Nephron (organoid): ENCODE measurements around the gene ADAMTS16.

Experiments
- H3K27ac Mint-ChIP-seq, 3 experiments: 2 replicates each; pipeline ENCODE4 v1.8.0; 2020; ENCODE audit warnings: mixed read lengths in 3 of 3, mild to moderate bottlenecking in 2 of 3, moderate library complexity in 1 of 3
- H3K27me3 Mint-ChIP-seq: 2 replicates; pipeline ENCODE4 v1.8.0; 2021; ENCODE audit warnings: low read depth, mild to moderate bottlenecking, moderate library complexity, mixed read lengths
- H3K36me3 Mint-ChIP-seq: 2 replicates; pipeline ENCODE4 v1.8.0; 2020; ENCODE audit warnings: low read depth, mixed read lengths
- H3K4me1 Mint-ChIP-seq: 2 replicates; pipeline ENCODE4 v1.8.0; 2020; ENCODE audit warnings: mixed read lengths
- H3K4me3 Mint-ChIP-seq, 3 experiments: 2 replicates each; pipeline ENCODE4 v1.8.0; 2020; ENCODE audit warnings: mild to moderate bottlenecking in 3 of 3, mixed read lengths in 3 of 3, moderate library complexity in 2 of 3
- H3K9me3 Mint-ChIP-seq: 2 replicates; pipeline ENCODE4 v1.8.0; 2020; ENCODE audit warnings: mixed read lengths
- TF ChIP-seq, protein P1 (sequence below), 3 experiments: fragments of 200-600 bp; sonication (generic); IDR thresholded peaks; one replicate each; pipeline ENCODE4 v1.5.0; 2021; ENCODE audit warnings: antibody characterized with exemption in 3 of 3; ENCODE audit not compliant: unreplicated experiment in 3 of 3

The ADAMTS16 gene

DNA sequence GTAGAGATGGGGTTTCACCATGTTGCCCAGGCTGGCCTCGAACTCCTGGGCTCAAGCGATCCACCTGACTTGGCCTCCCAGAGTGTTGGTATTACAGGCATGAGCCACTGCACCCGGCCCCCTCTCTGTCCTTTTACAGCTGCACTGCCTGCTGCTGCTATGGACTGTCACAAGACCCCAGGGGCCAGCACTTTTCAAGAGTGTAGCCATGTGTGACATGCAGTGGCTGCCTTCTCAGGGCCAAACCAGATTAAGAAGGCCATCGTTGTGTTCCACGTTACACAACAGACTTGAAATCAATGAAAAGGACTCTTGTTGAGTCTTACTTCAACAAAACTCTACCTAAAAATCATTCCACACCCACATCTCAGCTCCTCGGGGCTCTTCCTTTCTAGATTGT, 203.4 kb downstream of the ADAMTS16 start:
- no peak overlapping the region for H3K4me3 Mint-ChIP-seq
- peaks cover 52% of the 10 kb centered on the region for H3K4me1 Mint-ChIP-seq
- peaks cover 19% of the 10 kb centered on the region for H3K27me3 Mint-ChIP-seq
- TF ChIP-seq, protein P1, sequence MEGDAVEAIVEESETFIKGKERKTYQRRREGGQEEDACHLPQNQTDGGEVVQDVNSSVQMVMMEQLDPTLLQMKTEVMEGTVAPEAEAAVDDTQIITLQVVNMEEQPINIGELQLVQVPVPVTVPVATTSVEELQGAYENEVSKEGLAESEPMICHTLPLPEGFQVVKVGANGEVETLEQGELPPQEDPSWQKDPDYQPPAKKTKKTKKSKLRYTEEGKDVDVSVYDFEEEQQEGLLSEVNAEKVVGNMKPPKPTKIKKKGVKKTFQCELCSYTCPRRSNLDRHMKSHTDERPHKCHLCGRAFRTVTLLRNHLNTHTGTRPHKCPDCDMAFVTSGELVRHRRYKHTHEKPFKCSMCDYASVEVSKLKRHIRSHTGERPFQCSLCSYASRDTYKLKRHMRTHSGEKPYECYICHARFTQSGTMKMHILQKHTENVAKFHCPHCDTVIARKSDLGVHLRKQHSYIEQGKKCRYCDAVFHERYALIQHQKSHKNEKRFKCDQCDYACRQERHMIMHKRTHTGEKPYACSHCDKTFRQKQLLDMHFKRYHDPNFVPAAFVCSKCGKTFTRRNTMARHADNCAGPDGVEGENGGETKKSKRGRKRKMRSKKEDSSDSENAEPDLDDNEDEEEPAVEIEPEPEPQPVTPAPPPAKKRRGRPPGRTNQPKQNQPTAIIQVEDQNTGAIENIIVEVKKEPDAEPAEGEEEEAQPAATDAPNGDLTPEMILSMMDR (IDR thresholded peaks at IDR 0.05; ENCODE audit: unreplicated experiment in 3 of 3) = no peak
- H3K36me3 Mint-ChIP-seq = no peaks in the 10 kb centered on the region
- peaks cover 5% of the 10 kb centered on the region for H3K9me3 Mint-ChIP-seq
- H3K27ac Mint-ChIP-seq = peak overlapping the region; percentile 79 to 93 (median 93)

GRCh38 chr5:5344051-5344571, 204.0 kb downstream of the ADAMTS16 start:
- H3K36me3 Mint-ChIP-seq = no peaks in the 10 kb centered on the region
- peaks cover 52% of the 10 kb centered on the region for H3K4me1 Mint-ChIP-seq
- peaks cover 3% of the 10 kb centered on the region for H3K9me3 Mint-ChIP-seq
- peaks cover 19% of the 10 kb centered on the region for H3K27me3 Mint-ChIP-seq
- peak overlapping the region; percentile 79 to 93 (median 93) for H3K27ac Mint-ChIP-seq
- TF ChIP-seq, protein P1 (IDR thresholded peaks at IDR 0.05; ENCODE audit: unreplicated experiment in 3 of 3) = no peak
- H3K4me3 Mint-ChIP-seq = no peak overlapping the region

GRCh38 chr5:5344606-5345005, 204.5 kb downstream of the ADAMTS16 start:
- Mint-ChIP-seq H3K27me3 (peaks cover 20% of the 10 kb centered on the region), H3K9me3 (peaks cover 3% of the 10 kb centered on the region), H3K4me1 (peaks cover 52% of the 10 kb centered on the region), H3K4me3 (no peak overlapping the region), H3K27ac (peak overlapping the region; percentile 79 to 93 (median 93)), H3K36me3 (no peaks in the 10 kb centered on the region)
- TF ChIP-seq, protein P1 (IDR thresholded peaks at IDR 0.05; ENCODE audit: unreplicated experiment in 3 of 3) = no peak

GRCh38 chr5:5347442-5347841, 207.3 kb downstream of the ADAMTS16 start:
- Mint-ChIP-seq H3K4me1 (peaks cover 26% of the 10 kb centered on the region), H3K27me3 (peaks cover 31% of the 10 kb centered on the region), H3K9me3 (no peaks in the 10 kb centered on the region), H3K4me3 (no peak overlapping the region), H3K27ac (peak overlapping the region in 1 of 3 experiments; percentile 5), H3K36me3 (no peaks in the 10 kb centered on the region)
- TF ChIP-seq, protein P1 (IDR thresholded peaks at IDR 0.05; ENCODE audit: unreplicated experiment in 3 of 3) = no peak

DNA sequence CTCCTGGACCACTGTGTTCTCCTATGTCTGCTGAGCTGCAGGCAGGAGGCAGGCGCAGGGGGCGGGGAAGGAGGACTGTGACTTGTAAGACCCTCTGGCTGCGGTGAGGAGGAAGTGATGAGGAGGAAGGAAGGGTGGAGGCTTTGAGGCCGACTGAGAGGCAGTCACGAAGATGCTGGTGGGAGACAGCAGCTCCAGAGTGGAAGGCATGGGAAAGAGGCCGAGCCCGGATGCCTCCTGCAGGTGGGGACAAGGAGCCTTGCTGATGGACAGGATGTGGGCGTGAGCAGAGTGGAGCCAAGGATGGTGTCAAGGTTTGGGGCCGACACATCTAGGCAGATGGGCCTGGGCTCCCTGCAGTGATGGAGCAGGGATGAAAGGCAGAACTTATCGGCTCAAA, 208.0 kb downstream of the ADAMTS16 start:
- Mint-ChIP-seq H3K27ac (peak overlapping the region in 1 of 3 experiments; percentile 33), H3K4me1 (peaks cover 19% of the 10 kb centered on the region), H3K27me3 (peaks cover 35% of the 10 kb centered on the region), H3K9me3 (no peaks in the 10 kb centered on the region), H3K4me3 (no peak overlapping the region), H3K36me3 (no peaks in the 10 kb centered on the region)
- TF ChIP-seq, protein P1 (IDR thresholded peaks at IDR 0.05; ENCODE audit: unreplicated experiment in 3 of 3) = no peak

- TF ChIP-seq, protein P1 (IDR thresholded peaks at IDR 0.05; ENCODE audit: unreplicated experiment in 3 of 3) = no peak
- H3K4me3 Mint-ChIP-seq = no peak overlapping the region
- H3K9me3 Mint-ChIP-seq = no peaks in the 10 kb centered on the region
- H3K27ac Mint-ChIP-seq = no peak overlapping the region
- H3K27me3 Mint-ChIP-seq = peaks cover 35% of the 10 kb centered on the region
- H3K4me1 Mint-ChIP-seq = peaks cover 19% of the 10 kb centered on the region
- H3K36me3 Mint-ChIP-seq = no peaks in the 10 kb centered on the region
These were observed 208.4 kb downstream of the ADAMTS16 start for GRCh38 chr5:5348576-5348975.
